GM12872 (cell line): ENCODE data around the gene TFE3.

ENCODE experiments used
- TF ChIP-seq, protein P1 (sequence below): IDR thresholded peaks from 3 replicates; pipeline ENCODE4 v1.5.1; 2011; ENCODE audit warnings: low read depth, mild to moderate bottlenecking, low read length, moderate library complexity; ENCODE audit not compliant: insufficient read depth

TFE3 gene

DNA sequence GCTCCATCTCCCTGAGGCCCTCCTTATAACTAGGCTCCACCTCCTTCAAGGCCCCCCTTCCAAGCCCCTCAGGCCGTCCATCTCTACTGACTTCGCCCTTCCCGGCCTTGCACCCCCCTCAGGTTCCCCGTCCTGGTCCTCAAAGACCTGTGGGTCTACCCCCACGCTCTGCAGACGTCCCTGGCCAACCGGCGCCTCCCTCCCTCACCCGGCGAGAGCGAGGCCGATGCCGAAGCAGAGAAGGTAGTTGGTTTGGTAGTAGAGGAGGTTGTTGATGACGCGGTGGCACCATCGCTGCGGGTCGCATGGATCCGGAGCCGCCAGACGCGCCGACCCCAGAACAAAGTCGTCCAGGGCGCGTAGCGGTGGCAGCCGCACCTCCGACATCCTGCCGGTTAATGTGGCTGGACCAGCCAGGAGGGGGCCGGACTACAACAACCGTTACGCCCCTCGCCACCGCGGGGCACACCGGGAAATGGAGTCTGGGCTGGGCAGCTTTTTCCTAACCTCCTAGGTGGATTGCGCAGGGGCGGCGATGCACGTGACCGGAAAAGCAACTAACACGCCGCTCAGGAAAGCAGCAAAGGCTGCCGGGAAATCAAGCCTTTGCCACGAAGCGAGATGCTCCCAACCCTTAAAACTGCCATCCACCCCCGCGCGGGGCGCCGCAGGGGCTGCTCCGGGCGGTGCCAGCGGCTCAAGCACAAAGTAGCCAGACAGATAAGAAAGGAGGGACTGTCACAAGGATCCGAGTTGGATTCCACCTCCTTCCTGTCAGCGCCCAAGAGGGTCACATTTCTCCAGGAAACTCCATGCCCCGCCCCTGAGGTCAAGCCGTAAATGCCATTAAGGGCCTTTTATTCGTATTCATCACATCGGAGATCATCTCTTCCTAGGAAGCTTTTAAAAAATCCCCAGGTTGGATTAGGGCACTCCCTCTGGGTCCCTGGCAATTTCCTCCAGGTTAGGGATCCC lies 30.7 kb upstream of the TFE3 start, which contains the start of gene PRAF2:
TSS of gene PRAF2 (minus strand) at position 402 of the 975 bp plus-strand sequence. CDS start at position 387, 15 bp downstream.
- TF ChIP-seq, protein P1, sequence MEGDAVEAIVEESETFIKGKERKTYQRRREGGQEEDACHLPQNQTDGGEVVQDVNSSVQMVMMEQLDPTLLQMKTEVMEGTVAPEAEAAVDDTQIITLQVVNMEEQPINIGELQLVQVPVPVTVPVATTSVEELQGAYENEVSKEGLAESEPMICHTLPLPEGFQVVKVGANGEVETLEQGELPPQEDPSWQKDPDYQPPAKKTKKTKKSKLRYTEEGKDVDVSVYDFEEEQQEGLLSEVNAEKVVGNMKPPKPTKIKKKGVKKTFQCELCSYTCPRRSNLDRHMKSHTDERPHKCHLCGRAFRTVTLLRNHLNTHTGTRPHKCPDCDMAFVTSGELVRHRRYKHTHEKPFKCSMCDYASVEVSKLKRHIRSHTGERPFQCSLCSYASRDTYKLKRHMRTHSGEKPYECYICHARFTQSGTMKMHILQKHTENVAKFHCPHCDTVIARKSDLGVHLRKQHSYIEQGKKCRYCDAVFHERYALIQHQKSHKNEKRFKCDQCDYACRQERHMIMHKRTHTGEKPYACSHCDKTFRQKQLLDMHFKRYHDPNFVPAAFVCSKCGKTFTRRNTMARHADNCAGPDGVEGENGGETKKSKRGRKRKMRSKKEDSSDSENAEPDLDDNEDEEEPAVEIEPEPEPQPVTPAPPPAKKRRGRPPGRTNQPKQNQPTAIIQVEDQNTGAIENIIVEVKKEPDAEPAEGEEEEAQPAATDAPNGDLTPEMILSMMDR, result no peak

GRCh38 chrX:49072712-49073095 lies 29.5 kb upstream of the TFE3 start:
- TF ChIP-seq, protein P1, result no peak

DNA sequence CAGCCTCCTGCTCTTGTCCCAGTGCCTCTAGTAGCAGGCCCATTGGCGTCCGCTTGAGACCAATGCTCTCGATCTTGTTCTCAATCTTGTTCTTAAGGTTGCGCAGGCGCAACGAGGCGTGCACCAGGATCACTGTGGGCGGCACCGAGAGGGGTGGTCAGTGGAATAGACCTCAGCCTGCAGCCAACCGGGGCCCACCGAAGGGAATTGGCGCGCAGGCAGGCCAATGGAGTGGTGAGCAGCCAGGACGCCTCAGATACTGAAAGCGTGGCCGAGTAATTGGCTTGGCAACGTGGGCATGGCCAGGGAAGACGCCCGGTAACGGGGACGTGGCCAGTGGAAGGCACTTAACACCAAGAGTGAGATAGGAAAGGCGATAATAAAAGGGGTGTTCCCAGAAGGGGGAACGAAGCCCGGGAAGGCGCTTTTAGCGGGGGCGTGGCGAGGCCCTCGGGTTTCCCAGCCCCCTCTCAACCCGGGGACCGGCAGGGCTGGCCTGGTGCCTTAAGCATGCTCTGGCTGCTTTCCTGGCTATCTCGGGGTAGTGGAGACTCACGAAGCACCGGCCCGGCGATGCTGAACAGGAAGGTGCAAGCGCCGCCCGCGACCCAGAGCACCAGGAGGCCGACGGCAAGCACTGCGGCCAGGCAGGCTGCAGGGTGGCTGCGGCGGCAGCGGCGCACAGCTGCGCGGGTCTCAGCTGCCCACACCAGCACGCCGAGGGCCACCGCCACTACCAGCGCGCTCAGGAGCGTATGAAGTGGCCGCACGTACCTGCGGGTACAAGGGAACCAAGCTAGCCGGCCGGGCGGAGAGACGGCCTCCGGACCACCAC lies 28.9 kb upstream of the TFE3 start:
- TF ChIP-seq, protein P1, result no peak

DNA sequence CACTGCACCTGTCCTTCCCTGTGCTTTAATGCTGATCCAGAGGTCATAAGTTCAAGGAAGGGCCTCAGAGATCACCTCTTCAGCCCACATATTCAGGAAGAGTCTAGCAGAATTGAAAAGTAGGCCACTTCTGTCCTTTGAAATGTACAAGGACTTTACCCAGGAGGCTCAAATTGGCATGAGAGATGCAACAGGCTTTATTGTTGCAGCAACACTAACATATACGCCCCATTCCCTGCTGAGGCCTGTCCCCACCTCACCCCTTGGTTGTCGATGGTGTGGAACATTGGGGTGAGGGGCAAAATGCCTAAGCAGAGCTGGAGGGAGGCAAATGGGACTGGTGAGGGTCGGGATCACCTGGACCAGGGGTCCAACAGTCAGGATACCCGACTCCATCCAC lies 27.8 kb upstream of the TFE3 start:
- TF ChIP-seq, protein P1, result no peak

DNA sequence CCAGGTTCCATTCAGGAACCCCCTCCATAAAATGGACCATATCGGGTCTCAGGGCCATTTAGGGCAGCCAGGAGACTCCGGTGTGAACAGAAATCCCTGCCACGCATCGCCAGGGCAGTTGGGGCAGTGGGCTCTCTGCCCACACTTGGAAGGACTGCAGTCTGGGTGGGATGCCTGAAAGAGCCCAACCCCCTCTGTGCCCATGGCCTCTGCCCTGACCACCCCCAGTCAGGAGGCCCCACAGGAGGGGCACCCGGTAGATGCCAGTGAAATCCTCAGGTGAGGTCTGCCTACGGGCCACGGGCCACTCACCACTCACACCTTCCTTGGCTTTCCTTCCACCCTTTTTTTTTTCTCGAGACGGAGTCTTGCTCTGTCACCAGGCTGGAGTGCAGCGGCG lies 25.9 kb upstream of the TFE3 start:
- TF ChIP-seq, protein P1, result no peak

DNA sequence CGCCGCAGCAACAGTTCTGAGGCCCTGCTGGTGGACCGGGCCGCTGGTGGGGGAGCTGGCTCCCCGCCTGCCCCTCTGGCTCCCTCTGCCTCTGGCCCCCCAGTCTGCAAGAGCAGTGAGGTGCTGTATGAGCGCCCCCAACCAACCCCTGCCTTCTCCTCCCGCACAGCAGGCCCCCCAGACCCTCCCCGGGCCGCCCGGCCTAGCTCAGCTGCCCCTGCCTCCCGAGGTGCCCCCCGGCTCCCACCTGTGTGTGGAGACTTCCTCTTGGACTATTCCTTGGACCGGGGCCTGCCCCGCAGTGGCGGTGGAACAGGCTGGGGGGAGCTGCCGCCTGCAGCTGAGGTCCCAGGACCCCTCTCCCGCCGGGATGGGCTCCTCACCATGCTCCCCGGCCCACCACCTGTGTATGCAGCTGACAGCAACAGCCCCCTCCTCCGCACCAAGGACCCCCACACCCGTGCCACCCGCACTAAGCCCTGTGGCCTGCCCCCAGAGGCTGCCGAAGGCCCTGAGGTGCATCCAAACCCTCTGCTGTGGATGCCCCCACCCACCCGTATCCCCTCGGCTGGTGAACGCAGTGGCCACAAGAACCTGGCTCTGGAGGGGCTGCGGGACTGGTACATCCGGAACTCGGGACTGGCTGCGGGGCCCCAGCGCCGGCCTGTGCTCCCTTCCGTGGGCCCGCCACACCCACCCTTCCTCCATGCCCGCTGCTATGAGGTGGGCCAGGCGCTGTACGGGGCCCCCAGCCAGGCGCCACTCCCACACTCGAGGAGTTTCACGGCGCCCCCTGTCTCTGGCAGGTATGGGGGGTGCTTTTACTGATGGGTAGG lies 24.3 kb upstream of the TFE3 start:
- TF ChIP-seq, protein P1, result no peak
